ENCODE results near the gene CARS1.

The CARS1 gene

DNA sequence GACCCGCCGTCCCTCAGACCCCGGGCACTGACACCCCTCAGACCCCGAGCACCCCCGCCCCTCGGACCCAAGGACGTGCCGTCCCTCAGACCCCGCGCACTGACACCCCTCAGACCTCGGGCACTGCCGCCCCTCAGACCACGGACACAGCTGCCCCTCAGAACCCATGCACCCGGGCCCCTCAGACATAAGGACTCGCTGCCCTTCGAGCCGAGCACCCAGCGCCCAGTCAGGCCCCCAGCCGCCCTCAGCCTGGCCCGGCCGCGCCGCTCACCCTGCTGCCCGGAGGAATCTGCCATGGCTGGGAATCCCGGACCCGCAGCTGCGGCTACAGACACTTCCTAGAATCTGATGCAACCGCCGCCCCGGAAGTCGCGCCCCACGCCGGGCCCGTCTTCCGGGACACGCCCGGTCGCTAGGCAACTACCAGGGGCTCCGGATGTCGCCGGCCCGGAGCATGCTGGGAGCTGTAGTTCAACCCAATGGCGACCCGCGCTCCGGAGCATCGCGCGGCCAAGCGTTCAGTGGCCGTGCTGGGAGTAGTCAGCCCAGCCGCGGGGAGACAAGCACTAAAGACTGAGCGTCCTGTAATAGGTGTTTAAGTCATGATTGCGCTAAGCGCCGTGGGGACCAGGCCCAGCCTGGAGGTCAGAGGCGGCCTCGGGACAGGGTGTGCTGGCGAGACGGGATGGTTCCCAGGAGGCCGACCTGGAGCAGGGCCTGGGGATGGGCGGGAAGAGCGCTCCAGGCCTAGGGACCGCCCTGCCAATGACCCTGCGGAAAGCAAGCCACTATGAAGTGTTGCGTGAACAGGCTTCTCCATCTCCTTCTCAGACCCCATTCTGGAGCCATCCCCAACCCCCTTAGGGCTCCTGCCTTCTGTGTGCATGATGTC is at the start of gene CARS1:
CARS1 (minus strand) TSS at position 355 of the 895 bp plus-strand sequence; CDS start at position 299, 56 bp downstream.
- peak; percentile 85 for DNase-seq

DNA sequence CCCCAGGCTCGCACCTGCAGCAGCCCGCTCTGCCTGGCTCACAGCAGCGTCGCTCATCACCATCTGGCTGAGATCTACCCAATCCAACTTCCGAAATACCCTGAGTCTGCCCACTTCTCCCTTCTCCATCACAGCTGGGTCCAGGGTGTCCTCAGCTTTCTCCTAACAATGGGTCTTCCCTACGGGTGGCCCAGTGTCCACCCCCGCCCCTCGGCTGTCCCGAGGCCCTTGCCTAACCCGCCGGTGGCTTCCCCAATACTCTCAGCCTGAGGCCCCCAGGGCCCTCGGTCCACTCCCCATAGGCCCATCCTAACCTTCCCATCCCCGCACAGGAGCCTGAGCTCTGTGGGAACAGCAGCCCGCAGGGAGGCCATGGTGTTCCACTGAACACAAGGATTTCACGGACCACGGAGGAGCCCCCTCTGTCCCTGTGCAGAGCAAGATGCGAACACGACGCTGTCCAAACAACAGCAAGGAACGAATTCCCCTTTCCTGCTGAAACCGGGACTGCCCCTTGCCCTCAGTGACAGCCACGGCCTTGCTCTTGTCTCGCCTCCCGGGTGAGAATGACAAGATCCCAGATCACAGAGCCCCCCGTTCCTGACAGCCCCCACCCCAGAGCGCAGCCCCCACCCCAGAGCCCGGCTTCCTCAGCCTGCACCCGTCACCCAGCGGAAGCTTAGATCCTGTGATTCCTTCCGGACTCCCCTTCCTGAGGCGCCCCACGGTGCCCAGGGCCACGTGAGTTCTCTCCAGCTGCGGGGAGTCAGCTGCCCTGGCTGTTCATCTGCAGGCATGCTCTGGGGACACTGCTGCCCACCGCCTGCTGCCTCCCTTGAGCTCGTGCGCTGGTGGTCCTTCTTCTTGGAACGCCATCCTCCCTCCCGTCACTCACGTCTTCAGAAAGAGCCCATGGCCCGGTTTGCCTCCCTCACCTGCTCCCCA is 48.8 kb upstream of the CARS1 start:
- DNase-seq = no peak

DNA sequence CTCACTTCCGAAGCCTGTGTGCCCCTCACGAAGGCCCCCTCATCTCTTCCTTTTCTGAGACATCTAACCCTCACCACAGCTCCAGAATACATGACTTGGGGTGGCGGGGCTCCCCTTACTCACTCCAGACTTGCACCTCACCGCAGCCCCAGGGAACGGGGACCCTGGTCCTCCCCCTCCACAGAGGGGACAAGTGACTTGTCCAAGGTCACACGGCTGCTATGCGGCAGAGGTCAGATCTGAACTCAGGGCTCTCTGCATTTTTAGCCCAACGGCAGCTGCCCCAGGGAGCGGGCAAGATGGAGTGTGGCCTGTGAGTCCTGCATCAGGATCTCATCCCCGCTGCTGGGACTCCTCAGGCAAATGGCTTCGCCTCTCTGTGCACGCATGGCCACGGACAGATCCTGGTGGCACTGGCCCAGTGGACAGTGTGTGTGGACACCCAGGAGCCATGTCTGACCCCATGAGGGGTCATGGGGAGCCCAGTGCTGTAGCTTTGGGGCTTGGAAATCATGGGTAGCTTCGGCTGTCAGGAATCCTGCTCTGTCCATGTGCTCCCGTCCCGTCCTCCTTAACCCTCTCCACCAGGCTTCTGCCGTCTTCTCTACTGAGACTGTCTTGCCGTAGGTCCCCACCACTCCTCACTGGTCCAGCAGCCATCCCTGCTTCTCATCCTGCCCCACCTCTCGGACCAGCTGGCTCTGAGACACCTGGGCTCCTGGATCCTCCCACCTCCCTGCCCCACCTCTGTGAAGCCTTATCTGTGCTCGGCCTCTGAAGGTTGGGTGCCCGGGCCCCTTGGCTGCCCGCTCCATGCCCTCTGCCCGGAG is 48.0 kb upstream of the CARS1 start:
- DNase-seq = no peak

DNA sequence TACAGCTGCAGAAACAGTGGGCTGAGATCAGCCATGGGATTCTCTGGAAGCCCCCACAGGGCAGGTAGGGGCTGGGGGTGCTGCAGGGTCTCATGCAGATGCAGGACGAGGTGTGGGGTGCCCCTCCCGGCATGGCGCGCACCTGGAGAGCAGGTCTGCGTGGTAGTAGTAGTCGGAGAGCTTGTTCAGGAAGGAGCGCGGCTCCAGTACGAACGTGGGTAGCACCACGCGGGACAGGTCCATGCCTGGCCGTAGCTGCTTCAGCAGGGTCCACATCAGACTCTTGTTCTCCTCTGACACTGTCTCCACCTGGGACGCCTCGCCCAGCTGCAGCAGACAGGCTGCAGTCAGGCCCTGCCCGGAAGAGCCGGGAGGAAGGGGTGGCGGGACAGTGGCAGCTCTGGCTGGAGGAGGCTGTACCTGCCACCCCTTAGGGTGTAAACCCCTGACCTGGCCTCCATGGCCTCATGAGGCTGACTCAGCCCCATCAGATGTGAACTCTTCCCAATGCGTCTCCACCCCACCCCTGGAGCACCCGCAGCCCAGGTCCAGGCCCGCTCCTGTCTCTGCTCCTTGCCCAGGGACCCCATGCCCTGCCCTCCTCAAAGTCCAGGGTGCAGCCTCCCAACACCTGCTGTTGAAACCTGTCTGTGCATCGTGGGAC is 47.0 kb upstream of the CARS1 start:
- DNase-seq = no peak

DNA sequence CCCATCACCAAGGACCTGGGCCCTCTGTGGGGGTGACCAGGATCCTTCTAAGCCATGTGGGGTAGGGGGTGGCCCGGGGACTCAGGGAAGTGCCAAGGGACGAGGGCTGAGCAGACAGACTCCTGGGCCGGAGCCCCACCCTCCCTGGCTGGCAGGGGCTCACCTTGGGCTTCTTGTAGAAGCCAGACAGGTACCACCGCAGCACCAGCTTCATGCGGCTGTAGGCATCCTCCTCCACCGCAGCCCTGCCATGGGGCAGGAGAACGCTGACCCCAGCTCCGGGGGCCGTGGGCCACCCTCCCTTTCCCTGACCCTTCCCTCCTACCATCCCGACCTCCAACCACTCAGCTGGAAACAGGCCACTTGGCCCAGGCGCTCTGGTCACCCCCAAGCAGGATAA is 45.9 kb upstream of the CARS1 start:
- DNase-seq = no peak

DNA sequence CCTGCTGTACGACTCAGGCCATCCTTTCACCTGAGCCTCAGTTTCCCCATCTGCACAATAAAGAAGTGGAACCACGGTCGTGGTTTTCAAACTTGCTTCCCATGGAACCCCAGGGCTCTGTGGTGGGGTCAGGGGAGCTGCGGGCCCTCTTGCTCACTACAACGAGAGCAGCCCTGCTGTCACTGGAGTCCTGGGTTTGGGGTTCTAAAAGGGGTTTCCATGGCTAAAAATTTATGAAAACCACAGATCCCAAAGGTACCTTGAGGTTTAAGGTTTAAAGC is 45.4 kb upstream of the CARS1 start:
- no peak for DNase-seq

DNA sequence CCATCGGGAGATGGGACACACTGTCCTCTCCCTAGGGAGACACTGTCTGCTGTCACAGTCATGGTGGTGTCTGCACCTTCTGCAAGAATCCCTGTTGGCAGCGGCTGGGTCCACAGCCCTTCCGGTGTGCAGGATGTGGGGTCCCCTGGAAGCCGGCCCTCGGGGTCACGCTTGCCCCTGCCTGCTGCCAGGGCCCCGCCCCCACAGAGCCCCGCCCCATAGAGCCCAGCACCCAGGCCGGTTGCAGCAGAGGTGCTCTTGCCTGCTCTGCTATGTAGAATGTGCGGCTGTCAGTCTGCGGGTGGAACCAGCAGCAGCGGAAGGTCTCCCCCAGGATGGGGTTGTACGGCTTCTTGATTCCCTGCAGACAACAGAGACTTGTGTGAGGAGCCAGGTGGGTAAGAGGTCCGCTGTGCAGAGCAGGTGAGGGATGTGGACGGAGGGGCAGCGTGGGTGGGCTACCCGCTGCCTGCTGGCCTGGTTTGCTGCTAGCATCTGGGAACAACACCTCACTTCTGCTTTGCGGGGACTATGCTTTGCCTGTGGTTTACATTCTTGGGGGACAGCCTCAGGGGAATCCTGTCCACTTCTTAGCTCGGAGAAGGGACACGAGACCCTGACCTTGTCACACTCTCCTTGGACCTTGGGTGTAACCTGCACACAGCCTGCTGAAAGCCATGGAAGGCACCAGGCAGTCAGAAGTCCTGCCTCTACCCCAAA is 44.9 kb upstream of the CARS1 start:
- DNase-seq = no peak

DNA sequence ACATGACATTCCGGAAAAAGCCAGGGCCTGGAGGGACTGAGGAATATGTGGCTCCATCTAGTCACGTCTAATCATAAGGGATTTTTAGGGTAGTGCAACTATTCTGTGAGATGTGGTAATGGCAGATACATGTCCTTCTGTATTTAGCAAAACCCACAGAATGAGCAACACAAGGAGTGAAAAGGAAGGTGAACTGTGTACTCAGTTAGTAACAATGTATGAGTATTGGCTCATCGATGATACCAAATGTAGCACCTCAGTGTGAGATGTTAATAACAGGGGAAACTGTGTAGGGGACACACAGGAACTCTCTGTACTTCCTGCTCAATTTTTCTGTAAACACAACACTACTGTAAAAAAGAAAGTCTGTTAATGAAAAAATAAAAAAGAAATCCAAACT is 42.0 kb upstream of the CARS1 start:
- no peak for DNase-seq

DNA sequence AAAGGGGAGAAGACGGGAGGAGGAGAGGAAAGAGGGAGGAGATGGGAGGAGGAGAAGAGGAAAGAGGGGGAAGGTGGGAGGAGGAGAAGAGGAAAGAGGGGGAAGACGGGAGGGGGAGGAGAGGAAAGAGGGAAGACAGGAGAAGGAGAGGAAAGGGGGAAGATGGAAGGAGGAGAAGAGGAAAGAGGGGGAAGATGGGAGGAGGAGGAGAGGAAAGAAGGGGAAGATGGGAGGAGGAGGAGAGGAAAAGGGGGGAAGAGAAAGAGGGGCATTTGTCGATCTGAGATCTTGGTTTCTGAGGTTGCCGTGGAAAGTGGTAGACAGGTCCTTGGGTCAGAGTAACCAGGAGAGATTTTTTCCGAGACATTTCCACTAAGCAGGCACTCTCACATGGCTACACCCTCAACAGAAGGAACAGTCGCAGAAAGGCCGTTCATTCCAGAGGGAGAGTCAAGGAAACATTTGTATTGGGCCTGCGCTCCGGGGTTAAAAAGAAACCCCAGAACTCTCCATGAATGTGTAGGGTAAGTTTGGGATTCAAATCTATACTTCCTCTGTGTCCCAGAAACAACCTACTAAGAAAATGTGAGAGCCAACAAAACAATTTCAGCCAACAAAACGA is 39.8 kb upstream of the CARS1 start:
- no peak for DNase-seq

DNA sequence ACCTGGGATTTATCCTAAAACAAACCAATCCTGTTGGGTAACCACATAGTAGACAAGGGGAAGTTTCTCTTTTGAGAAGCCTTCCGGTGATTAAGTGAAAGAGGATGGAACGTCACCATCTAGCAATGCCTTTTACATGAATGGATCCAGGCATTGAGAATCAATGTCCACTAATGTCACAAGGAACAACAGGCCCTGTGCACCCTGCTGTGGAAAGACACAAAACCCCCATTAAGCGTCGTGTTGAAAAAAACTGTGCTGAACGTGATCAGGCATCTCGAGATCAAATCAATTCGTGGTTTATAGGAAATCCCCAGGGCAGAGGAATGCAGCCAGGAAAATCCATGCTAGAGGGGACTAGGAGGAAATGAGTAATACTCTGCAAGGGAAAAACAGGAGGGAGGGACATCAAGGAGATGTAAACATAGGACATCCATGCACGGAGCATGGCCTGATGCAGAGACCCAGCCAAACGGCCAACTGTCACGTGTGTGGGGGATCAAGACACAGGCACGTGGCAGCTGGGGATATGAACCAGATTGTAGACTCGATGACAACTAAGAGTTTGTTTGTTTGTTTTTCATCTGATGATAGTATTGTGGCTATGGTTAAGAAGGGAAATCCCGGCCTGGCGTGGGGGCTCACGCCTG is 38.6 kb upstream of the CARS1 start:
- DNase-seq = no peak

DNA sequence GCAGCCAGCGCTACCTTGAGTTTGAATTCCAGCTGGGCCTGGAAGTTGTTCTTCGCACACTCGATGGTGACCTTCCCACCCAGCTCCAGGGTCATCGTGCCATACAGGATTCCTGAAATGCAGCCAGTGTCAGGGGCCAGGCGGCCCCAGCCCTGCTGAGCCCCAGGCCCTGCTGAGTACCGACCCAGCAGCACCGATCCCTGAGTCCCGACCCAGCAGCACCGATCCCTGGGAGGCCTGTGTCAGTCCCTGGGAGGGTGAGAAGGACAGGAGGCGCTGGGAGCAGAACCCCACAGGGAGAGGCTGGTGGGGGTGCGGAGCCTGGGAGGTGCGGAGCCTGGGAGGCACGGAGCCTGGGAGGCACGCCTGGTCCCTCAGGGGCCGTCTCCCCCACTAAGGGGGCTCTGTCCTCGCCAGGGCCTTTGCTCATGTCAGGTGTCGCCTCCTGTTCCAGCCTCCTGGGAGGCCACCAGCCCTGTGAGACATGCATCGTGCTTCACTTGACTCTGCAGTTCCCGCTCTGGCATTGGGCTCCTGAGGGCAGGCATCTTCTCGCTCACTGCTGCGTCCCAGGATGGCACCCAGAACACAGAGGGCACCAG is 37.1 kb upstream of the CARS1 start:
- no peak for DNase-seq

DNA sequence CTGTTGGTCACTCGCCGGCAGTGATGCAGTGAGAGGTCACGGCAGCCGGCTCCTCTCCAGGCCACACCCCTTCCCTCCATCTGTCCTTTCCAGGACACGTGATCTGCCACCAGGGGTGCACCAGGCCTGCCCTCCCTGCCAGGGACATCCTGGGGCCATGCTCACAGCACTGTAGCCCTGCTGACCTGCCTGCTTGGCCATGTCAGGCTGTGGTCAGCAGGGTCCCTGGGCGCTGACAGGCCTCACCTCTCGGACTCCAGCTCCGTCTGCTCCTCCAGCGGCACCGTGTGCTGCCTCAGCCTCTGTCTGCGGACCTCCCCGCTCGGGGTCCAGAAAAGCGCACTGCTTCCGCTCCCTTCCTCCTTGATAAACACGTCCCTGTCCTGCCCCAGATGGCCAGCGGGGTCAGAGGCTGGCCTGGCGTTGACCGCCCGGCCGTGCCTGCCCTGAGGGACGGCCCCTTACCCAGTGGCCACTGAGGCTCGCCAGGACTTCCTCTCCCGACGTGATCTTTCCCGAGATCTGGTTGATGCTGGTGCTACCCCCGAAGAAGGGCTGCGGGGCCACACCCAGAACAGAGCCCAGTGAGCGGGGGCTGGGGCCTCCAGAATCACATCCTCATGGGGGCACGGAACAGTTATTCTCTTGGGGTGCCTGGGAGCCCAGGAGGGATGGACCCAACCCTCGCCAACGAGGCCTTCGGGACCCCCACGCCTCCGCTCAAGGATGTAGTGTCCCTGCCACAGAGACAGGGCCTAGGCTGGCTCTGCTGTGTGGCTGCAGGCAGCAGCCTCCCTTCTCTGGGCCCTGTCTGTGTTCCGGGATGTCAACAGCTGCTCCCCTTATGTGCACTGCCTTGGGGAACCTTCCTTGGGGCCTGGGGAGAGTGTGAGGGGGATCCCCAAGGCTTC is 36.3 kb upstream of the CARS1 start:
- no peak for DNase-seq

DNA sequence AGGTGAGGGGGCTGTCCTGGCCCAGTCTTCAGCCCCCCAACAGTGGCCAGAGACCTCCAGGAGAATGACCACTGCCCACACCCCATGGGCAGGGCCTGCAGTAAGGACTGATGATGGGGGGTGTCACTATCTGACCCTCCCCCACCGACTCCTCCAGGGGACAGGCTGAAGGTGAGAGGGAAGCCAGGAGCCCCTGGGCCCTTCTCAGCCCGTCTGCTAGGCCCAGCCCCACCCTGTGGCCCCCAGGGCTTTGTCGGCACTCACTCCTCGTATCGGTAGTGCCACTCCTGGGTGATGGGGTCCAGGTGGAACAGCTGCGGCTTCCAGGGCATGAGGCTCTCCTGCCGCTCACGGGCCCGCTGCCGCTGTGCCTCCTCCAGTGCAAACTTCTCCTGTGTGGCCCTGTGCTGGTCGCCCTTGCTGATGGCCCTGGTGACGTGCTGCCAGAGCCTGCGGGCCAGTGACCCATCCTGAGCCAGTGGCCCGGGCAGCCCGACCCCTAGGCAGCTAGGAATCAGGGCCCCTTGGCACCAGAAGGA is 35.4 kb upstream of the CARS1 start:
- no peak for DNase-seq

DNA sequence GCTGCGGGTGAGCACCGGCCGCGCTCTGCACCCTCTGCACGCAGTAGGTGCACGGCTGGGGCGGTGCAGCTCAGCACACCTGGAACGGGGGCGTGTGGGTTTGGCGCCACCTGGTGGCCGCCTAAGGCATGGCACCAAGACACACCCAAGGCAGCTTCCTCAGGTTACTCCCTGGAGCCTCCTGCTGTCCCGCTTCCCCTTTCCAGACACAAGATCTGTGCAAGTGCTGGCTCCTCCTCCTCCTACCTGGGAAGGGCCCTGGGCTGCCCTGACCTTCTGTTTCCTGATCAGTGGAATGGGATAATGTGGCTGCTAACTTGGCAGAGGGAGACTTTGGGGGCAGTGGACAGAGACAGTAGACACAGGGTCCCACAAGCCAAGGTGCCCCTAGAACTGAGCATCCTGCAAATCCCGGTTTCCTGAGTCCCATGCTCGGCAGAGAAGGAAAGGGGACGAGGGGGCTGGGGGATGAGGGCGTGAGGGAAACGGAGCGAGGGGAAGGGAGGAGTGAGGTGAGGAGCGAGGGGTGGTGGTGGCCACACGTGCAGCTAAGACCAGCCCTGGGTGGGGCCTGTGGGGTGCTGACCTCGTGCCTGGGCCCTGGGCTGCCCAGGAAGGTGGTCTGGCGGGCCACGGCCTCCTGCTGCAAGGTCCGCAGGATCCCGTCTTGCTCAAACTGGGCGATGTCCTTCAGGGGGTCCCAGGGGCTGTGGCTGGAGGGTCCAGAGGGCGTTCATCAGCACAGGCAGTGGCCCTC is 34.8 kb upstream of the CARS1 start:
- peak; percentile 24 for DNase-seq

DNA sequence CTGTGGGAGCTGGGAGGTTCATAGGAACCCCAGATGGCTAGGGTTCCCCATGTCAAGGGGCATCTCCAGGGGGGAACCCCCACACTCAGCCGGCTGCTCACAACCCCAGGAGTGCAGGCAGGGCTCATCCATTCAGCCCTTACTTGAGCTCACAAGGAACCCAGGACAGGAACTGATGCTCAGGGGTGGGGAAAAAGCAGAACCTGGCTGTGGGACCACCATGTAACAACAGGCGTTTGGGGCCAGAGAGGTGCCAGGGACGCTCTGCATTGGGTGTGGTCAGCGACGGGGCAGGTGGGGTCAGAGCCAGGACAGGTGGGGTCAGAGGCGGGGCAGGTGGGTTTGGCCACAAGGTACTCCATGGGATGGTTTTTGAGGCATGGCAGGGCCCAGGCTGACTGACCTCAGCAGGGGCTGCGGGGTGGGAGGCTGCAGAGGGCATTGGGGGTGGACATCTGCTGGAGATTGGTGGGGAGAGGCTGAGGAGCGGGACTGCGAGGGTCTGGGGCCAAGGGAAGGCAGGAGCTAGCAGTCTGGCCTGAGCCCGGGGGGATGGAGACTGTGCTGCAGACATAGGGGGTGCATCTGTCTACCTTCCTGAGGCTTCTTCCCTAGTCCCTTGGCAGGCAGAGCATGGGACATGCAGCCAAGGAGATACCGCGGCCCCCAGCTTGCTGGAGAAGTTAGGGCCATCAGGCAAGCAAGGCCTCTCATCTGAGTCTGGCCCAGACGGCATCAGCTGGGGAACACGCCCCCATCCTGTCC is 34.0 kb upstream of the CARS1 start:
- no peak for DNase-seq

DNA sequence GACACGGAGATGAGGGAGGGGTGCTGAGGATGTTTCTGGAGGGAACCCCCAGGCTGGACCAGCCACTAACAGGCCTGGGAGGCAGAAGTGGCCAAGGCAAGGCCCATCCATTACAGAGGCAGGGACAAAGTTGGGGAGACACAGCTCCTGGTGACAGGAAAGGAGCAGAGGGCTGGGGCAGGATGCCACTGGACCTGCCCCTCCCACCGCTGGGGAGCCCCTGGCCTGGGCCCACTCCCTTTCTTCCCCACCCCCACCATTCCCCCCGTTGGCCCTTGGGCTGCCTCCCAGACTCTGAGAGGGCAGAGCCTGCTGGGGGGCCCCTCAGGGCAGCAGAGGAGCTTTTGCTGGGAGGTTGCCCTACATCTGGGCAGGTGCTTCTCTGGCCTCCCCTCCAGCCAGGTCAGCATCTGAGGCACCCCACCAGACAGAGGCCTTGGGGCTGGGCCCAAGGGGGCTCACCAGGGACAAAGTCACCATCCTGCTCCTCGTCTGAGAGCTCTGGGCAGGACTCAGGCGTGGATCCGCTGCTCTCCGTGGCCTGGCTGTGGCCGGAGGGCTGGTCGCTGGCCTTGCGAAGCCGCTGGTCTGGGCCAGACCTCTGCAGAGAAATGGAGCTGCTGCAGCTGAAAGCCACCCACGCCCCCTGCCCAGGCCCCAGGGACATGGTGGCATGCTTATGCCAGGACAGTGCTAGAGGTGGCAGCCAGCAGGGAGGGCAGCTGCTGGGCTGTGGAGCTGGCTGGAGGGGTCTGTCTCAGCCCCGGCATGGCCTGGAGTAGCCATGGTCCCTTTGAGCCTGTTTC is 33.1 kb upstream of the CARS1 start:
- DNase-seq = no peak

All from NCI-H2107 (cell line).